Measurements from ENCODE around the gene MSI2. TPM values are rescaled to one million over a fixed set of nuclear protein-coding genes. Genes with fewer than 3 reads are reported as not detected.
"Not testable (repeated sequence)": the region's sequence is repeated elsewhere in the genome, so short reads cannot be mapped to it uniquely, and the experiment has no call there.

The MSI2 gene
- total RNA-seq, 1 donor from 2014 or later, result 24.2 TPM

GRCh38 chr17:57288773-57289121 is 32.4 kb downstream of the MSI2 start:
- no peak for ATAC-seq
- DNase-seq (ENCODE audit: low spot score), result no peak

- ATAC-seq (no peak), DNase-seq (ENCODE audit: low spot score) (no peak)
Measured at GRCh38 chr17:57289130-57289529, 32.8 kb downstream of the MSI2 start.

GRCh38 chr17:57289613-57290012 is 33.3 kb downstream of the MSI2 start:
- no peak for ATAC-seq

GRCh38 chr17:57290981-57291380 is 34.7 kb downstream of the MSI2 start:
- DNase-seq (ENCODE audit: low spot score), result no peak
- ATAC-seq, result no peak

More at GRCh38 chr17:57289613-57290012, 33.3 kb downstream of the MSI2 start:
- no peak for DNase-seq (ENCODE audit: low spot score)

- no peak for ATAC-seq
- no peak for DNase-seq (ENCODE audit: low spot score)
Measured at GRCh38 chr17:57292091-57292490, 35.8 kb downstream of the MSI2 start.

- no peak for DNase-seq (ENCODE audit: low spot score)
- no peak for ATAC-seq
Measured at GRCh38 chr17:57293077-57293476, 36.8 kb downstream of the MSI2 start.

GRCh38 chr17:57294101-57294500 is 37.8 kb downstream of the MSI2 start:
- DNase-seq (ENCODE audit: low spot score), result no peak
- ATAC-seq, result no peak

- DNase-seq (ENCODE audit: low spot score) (no peak), ATAC-seq (no peak)
Measured at GRCh38 chr17:57294629-57295501, 38.5 kb downstream of the MSI2 start.

- DNase-seq (ENCODE audit: low spot score) (no peak), ATAC-seq (no peak)
Measured at GRCh38 chr17:57295526-57296023, 39.3 kb downstream of the MSI2 start.

GRCh38 chr17:57296231-57296630 is 39.9 kb downstream of the MSI2 start:
- ATAC-seq (no peak), DNase-seq (ENCODE audit: low spot score) (no peak)

GRCh38 chr17:57299176-57299575 is 42.9 kb downstream of the MSI2 start:
- no peak for ATAC-seq

GRCh38 chr17:57300592-57300991 is 44.3 kb downstream of the MSI2 start:
- not testable (repeated sequence) for ATAC-seq; DNase-seq (ENCODE audit: low spot score)

More at GRCh38 chr17:57299176-57299575, 42.9 kb downstream of the MSI2 start:
- no peak for DNase-seq (ENCODE audit: low spot score)

GRCh38 chr17:57302690-57303465 is 46.6 kb downstream of the MSI2 start:
- DNase-seq (ENCODE audit: low spot score) (no peak), ATAC-seq (no peak)

GRCh38 chr17:57305144-57305728 is 48.9 kb downstream of the MSI2 start:
- DNase-seq (ENCODE audit: low spot score), result no peak
- no peak for ATAC-seq

- DNase-seq (ENCODE audit: low spot score), result no peak
- ATAC-seq, result no peak
Measured at GRCh38 chr17:57305908-57306504, 49.7 kb downstream of the MSI2 start.

- ATAC-seq (no peak), DNase-seq (ENCODE audit: low spot score) (no peak)
Measured at GRCh38 chr17:57308543-57309186, 52.3 kb downstream of the MSI2 start.

GRCh38 chr17:57309479-57309878 is 53.2 kb downstream of the MSI2 start:
- DNase-seq (ENCODE audit: low spot score), result no peak
- ATAC-seq, result no peak

GRCh38 chr17:57311281-57312216 is 55.2 kb downstream of the MSI2 start:
- DNase-seq (ENCODE audit: low spot score) (no peak), ATAC-seq (no peak)

- DNase-seq (ENCODE audit: low spot score) (no peak), ATAC-seq (no peak)
Measured at GRCh38 chr17:57312242-57312641, 55.9 kb downstream of the MSI2 start.
